Smooth muscle cell (in vitro differentiated cells): Measurements from ENCODE around the gene UGT3A2. TPM values are rescaled to one million over a fixed set of nuclear protein-coding genes. Genes with fewer than 3 reads are reported as not detected.

Experiments used
- DNase-seq: peaks from one replicate; lab custom pipeline; 2025; ENCODE audit not compliant: unreplicated experiment; lab: John Stamatoyannopoulos, UW
- H2AFZ ChIP-seq: fragments of 200-600 bp; sonication (generic); 2 replicates; pipeline ENCODE4 v1.6.0; 2016; ENCODE audit warnings: antibody characterized with exemption, low read depth, mild to moderate bottlenecking
- H3F3A ChIP-seq: fragments of 200-600 bp; sonication (generic); 2 replicates; pipeline ENCODE4 v1.6.0; 2017; ENCODE audit warnings: antibody characterized with exemption, low read depth
- H3K27ac ChIP-seq: fragments of 200-600 bp; sonication (generic); 2 replicates; pipeline ENCODE4 v1.5.1; 2016; ENCODE audit warnings: low read depth, mild to moderate bottlenecking
- H3K27me3 ChIP-seq: fragments of 200-600 bp; sonication (generic); 2 replicates; pipeline ENCODE4 v1.6.1; 2016; ENCODE audit warnings: low read depth, mild to moderate bottlenecking
- H3K36me3 ChIP-seq: fragments of 200-600 bp; sonication (generic); 2 replicates; pipeline ENCODE4 v1.5.1; 2016; ENCODE audit warnings: low read depth
- H3K4me1 ChIP-seq: fragments of 200-600 bp; sonication (generic); 2 replicates; pipeline ENCODE4 v1.5.1; 2016; ENCODE audit warnings: low read depth
- H3K4me2 ChIP-seq: fragments of 200-600 bp; sonication (generic); 2 replicates; pipeline ENCODE4 v1.6.0; 2016; ENCODE audit warnings: mild to moderate bottlenecking
- H3K4me3 ChIP-seq: fragments of 200-600 bp; sonication (generic); 2 replicates; pipeline ENCODE4 v1.5.1; 2016; ENCODE audit warnings: mild to moderate bottlenecking
- H3K79me2 ChIP-seq: fragments of 200-600 bp; sonication (generic); 2 replicates; pipeline ENCODE4 v1.6.0; 2016; ENCODE audit warnings: low read depth, mild to moderate bottlenecking
- H3K9ac ChIP-seq: fragments of 200-600 bp; sonication (generic); 2 replicates; pipeline ENCODE4 v1.6.0; 2016; ENCODE audit warnings: low read depth
- H3K9me3 ChIP-seq: fragments of 200-600 bp; sonication (generic); replicated peaks from 2 replicates; pipeline ENCODE4 v1.5.1; 2016; ENCODE audit warnings: low read depth
- H4K20me1 ChIP-seq: fragments of 200-600 bp; sonication (generic); 2 replicates; pipeline ENCODE4 v1.6.0; 2016; ENCODE audit warnings: low read depth
- CTCF ChIP-seq: fragments of 200-600 bp; sonication (generic); IDR thresholded peaks from 2 replicates; pipeline ENCODE4 v1.5.1; 2017; ENCODE audit warnings: borderline replicate concordance, mild to moderate bottlenecking, antibody characterized with exemption; ENCODE audit not compliant: insufficient read depth, poor library complexity, severe bottlenecking
- WGBS: methylation state at CpG from one replicate; pipeline ENCODE4 v1.1.7; 2016; ENCODE audit warnings: low lambda C conversion rate; 5-methylcytosine and 5-hydroxymethylcytosine counted together
- polyA plus RNA-seq: library from polyadenylated mRNA; unstranded; fragments of >200 nt; fragmentation: Nextera tagmentation; extraction: Ambion mirVana; gene quantifications from 2 replicates; pipeline ENCODE4 v1.2.1, GENCODE V29; 2016
- total RNA-seq: library from RNA; depleted of rRNA; stranded (reverse); fragments of >200 nt; gene quantifications from 2 replicates; pipeline ENCODE4 v1.2.3, GENCODE V29; 2014

The UGT3A2 gene
- total and polyA plus RNA-seq, 2 experiments from 2014 or later = 0.54 TPM; not detected in 1

GRCh38 chr5:36070687-36071571, 4.2 kb upstream of the UGT3A2 start:
- TF ChIP-seq CTCF = no peak
- 86% methylated on average over 9 of the region's 9 CpGs for WGBS
- Histone ChIP-seq H3K27me3 (peaks cover 40% of the 10 kb centered on the region), H3K79me2 (no peaks in the 10 kb centered on the region), H2AFZ (no peak overlapping the region), H3F3A (no peaks in the 10 kb centered on the region), H3K9me3 (no peaks in the 10 kb centered on the region), H3K4me1 (peaks cover 3% of the 10 kb centered on the region), H3K4me2 (no peak overlapping the region), H3K4me3 (no peak overlapping the region), H3K36me3 (no peaks in the 10 kb centered on the region), H3K9ac (no peak overlapping the region), H4K20me1 (no peaks in the 10 kb centered on the region), H3K27ac (no peak overlapping the region)
- no peak for DNase-seq

DNA sequence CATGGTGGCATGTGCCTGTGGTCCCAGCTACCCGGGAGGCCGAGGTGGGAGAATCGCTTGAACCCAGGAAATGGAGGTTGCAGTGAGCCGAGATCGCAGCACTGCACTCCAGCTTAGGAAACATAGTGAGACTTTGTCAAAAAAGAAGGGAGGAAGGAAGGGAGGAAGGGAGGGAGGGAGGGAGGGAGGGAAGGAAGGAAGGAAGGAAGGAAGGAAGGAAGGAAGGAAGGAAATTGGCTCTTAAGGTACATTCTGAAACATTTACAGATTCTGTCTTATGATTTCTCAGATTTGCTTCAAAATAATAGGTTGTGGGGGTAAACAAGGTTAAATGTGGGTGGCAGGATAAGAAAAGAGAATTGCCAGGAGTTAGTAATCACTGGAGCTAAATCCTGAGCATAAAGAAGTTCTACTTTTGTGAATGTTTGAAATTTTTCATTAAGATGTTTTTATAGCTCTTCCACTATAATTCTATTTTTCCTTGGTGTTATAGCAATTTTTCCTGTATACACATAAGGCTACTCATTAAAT, 2.1 kb upstream of the UGT3A2 start:
- Histone ChIP-seq H4K20me1 (no peaks in the 10 kb centered on the region), H3K27ac (no peak overlapping the region), H3K4me2 (no peak overlapping the region), H3K79me2 (no peaks in the 10 kb centered on the region), H3K36me3 (no peaks in the 10 kb centered on the region), H2AFZ (no peak overlapping the region), H3F3A (no peaks in the 10 kb centered on the region), H3K9me3 (no peaks in the 10 kb centered on the region), H3K9ac (no peak overlapping the region), H3K4me1 (peaks cover 3% of the 10 kb centered on the region), H3K27me3 (peaks cover 47% of the 10 kb centered on the region), H3K4me3 (no peak overlapping the region)
- 92% methylated on average over 5 of the region's 5 CpGs for WGBS
- no peak for TF ChIP-seq CTCF
- DNase-seq = no peak

- H3K9me3 ChIP-seq = no peaks in the 10 kb centered on the region
- H3K4me3 ChIP-seq = peak overlapping the region; percentile 47
- peaks cover 42% of the 10 kb centered on the region for H3K27me3 ChIP-seq
- no peak for TF ChIP-seq CTCF
- peak overlapping the region; percentile 87 for H3K4me2 ChIP-seq
- H3K79me2 ChIP-seq = no peaks in the 10 kb centered on the region
- no peaks in the 10 kb centered on the region for H3K36me3 ChIP-seq
- no peaks in the 10 kb centered on the region for H3F3A ChIP-seq
- DNase-seq = no peak
- H3K27ac ChIP-seq = no peak overlapping the region
- no peak overlapping the region for H3K9ac ChIP-seq
- no peaks in the 10 kb centered on the region for H4K20me1 ChIP-seq
- peak overlapping the region; percentile 91 for H2AFZ ChIP-seq
- H3K4me1 ChIP-seq = peaks cover 3% of the 10 kb centered on the region
- WGBS = 26% methylated on average over 13 of the region's 13 CpGs
Observed at GRCh38 chr5:36066001-36066539, 612 bp downstream of the UGT3A2 start.
